ENCODE results near the gene TRIB2. TPM values are rescaled to one million over a fixed set of nuclear protein-coding genes. Genes with fewer than 3 reads are reported as not detected.

The TRIB2 gene
- total and polyA plus RNA-seq, 4 donors: 6.7 to 27.8 (median 12.3) TPM

- 90% methylated on average over 12 of the region's 12 CpGs for WGBS
- H3K4me3 ChIP-seq (ENCODE audit: low read depth in 1 of 3, low read length in 3 of 3): no peak overlapping the region
- DNase-seq (ENCODE audit: low spot score): no peak
- no peaks in the 10 kb centered on the region for H3K4me1 ChIP-seq (ENCODE audit: control insufficient read depth in 4 of 4, insufficient read depth in 4 of 4, low read length in 3 of 4)
- H3K9me3 ChIP-seq (ENCODE audit: control insufficient read depth in 4 of 4, low read length in 3 of 4): no peaks in the 10 kb centered on the region
- no peak overlapping the region for H3K9ac ChIP-seq (ENCODE audit: low read depth in 1 of 2, low read length in 2 of 2)
- no peak for TF ChIP-seq FOXA1 (IDR thresholded peaks at IDR 0.05)
- no peak for TF ChIP-seq CTCF (IDR thresholded peaks at IDR 0.05; ENCODE audit: low read depth, low read length, missing input control)
- no peak for TF ChIP-seq JUND (IDR thresholded peaks at IDR 0.05)
- TF ChIP-seq NR2F2 (IDR thresholded peaks at IDR 0.05): no peak
- no peak for TF ChIP-seq TAF1 (conservative IDR thresholded peaks at IDR 0.05)
- TF ChIP-seq, protein P1, sequence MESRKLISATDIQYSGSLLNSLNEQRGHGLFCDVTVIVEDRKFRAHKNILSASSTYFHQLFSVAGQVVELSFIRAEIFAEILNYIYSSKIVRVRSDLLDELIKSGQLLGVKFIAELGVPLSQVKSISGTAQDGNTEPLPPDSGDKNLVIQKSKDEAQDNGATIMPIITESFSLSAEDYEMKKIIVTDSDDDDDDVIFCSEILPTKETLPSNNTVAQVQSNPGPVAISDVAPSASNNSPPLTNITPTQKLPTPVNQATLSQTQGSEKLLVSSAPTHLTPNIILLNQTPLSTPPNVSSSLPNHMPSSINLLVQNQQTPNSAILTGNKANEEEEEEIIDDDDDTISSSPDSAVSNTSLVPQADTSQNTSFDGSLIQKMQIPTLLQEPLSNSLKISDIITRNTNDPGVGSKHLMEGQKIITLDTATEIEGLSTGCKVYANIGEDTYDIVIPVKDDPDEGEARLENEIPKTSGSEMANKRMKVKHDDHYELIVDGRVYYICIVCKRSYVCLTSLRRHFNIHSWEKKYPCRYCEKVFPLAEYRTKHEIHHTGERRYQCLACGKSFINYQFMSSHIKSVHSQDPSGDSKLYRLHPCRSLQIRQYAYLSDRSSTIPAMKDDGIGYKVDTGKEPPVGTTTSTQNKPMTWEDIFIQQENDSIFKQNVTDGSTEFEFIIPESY (IDR thresholded peaks at IDR 0.05): no peak
- no peak for TF ChIP-seq FOXA2 (IDR thresholded peaks at IDR 0.05)
- no peak for TF ChIP-seq HNF4G (IDR thresholded peaks at IDR 0.05)
- TF ChIP-seq RAD21 (IDR thresholded peaks at IDR 0.05): no peak
- no peak for TF ChIP-seq RXRA (IDR thresholded peaks at IDR 0.05)
- no peak for TF ChIP-seq YY1 (IDR thresholded peaks at IDR 0.05)
- TF ChIP-seq HNF4A (conservative IDR thresholded peaks at IDR 0.05): no peak
- no peaks in the 10 kb centered on the region for H3K36me3 ChIP-seq (ENCODE audit: control insufficient read depth in 4 of 4, insufficient read depth in 3 of 4, low read depth in 1 of 4, low read length in 3 of 4)
- H3K27me3 ChIP-seq (ENCODE audit: control insufficient read depth in 4 of 4, insufficient read depth in 4 of 4, low read length in 3 of 4): peaks cover 0 to 4% (median 0%) of the 10 kb centered on the region in 4 donors
- no peak overlapping the region for H3K27ac ChIP-seq (ENCODE audit: low read depth in 1 of 2, low read length in 2 of 2)
Measured at GRCh38 chr2:12766421-12766879, 49.7 kb downstream of the TRIB2 start.

GRCh38 chr2:12767541-12767940 is 50.8 kb downstream of the TRIB2 start:
- Histone ChIP-seq H3K27ac (ENCODE audit: low read depth in 1 of 2, low read length in 2 of 2) (no peak overlapping the region), H3K9me3 (ENCODE audit: control insufficient read depth in 4 of 4, low read length in 3 of 4) (no peaks in the 10 kb centered on the region), H3K27me3 (ENCODE audit: control insufficient read depth in 4 of 4, insufficient read depth in 4 of 4, low read length in 3 of 4) (peaks cover 0 to 4% (median 0%) of the 10 kb centered on the region in 4 donors), H3K36me3 (ENCODE audit: control insufficient read depth in 4 of 4, insufficient read depth in 3 of 4, low read depth in 1 of 4, low read length in 3 of 4) (no peaks in the 10 kb centered on the region), H3K4me3 (ENCODE audit: low read depth in 1 of 3, low read length in 3 of 3) (no peak overlapping the region), H3K4me1 (ENCODE audit: control insufficient read depth in 4 of 4, insufficient read depth in 4 of 4, low read length in 3 of 4) (no peaks in the 10 kb centered on the region), H3K9ac (ENCODE audit: low read depth in 1 of 2, low read length in 2 of 2) (no peak overlapping the region)
- WGBS: 94% methylated on average over 8 of the region's 8 CpGs
- DNase-seq (ENCODE audit: low spot score): no peak
- no peak for TF ChIP-seq JUND (IDR thresholded peaks at IDR 0.05)
- no peak for TF ChIP-seq RXRA (IDR thresholded peaks at IDR 0.05)
- TF ChIP-seq EGR1 (IDR thresholded peaks at IDR 0.05; ENCODE audit: low read depth in 2 of 2): no peak
- TF ChIP-seq CTCF (IDR thresholded peaks at IDR 0.05; ENCODE audit: low read depth, low read length, missing input control): no peak
- TF ChIP-seq MAX (IDR thresholded peaks at IDR 0.05): no peak
- TF ChIP-seq SP1 (IDR thresholded peaks at IDR 0.05): no peak
- TF ChIP-seq, protein P1 (IDR thresholded peaks at IDR 0.05): no peak
- TF ChIP-seq TAF1 (conservative IDR thresholded peaks at IDR 0.05): no peak
- TF ChIP-seq NR2F2 (IDR thresholded peaks at IDR 0.05): no peak
- no peak for TF ChIP-seq HNF4G (IDR thresholded peaks at IDR 0.05)
- TF ChIP-seq ATF3 (IDR thresholded peaks at IDR 0.05): no peak
- TF ChIP-seq FOXA1 (IDR thresholded peaks at IDR 0.05): no peak
- TF ChIP-seq HNF4A (conservative IDR thresholded peaks at IDR 0.05): no peak
- no peak for TF ChIP-seq GABPA (IDR thresholded peaks at IDR 0.05 in 1 of 2, conservative IDR thresholded peaks at IDR 0.05 in 1 of 2)
- no peak for TF ChIP-seq RAD21 (IDR thresholded peaks at IDR 0.05)
- no peak for TF ChIP-seq YY1 (IDR thresholded peaks at IDR 0.05)

All from liver (tissue), 9 donors.